HG03457 (cell line): Measurements from ENCODE around the gene PTBP2.

Experiments
- ATAC-seq: cut with Tn5 transposase; IDR thresholded peaks from one replicate; pipeline ENCODE4 v1.9.1; 2021; ENCODE audit warnings: moderate number of reproducible peaks; ENCODE audit not compliant: unreplicated experiment

Gene PTBP2

GRCh38 chr1:96721416-96722160, at the start of gene PTBP2:
Gene PTBP2 (plus strand): TSS chr1:96721784. CDS start chr1:96721865, 81 bp downstream.
- peak; percentile 95 for ATAC-seq

- ATAC-seq, result no peak
Measured at GRCh38 chr1:96674915-96675314, 46.7 kb upstream of the PTBP2 start.

DNA sequence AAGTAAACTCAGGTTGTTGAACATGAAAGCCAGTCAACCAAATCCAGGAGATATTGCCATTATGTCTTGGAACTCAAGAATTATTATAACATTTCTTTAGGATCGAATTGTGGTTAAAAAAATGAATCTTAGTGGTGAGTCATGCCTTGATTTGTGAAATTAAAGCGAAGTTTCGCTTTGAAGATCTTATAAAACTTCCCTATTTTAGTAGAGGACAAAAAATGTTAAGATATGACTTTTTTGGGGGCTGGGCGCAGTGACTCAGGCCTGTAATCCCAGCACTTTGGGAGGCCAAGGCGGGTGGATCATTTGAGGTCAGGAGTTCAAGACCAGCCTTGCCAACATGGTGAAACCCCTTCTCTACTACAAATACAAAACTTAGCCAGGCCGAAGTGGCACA, 39.5 kb upstream of the PTBP2 start:
- ATAC-seq, result no peak

DNA sequence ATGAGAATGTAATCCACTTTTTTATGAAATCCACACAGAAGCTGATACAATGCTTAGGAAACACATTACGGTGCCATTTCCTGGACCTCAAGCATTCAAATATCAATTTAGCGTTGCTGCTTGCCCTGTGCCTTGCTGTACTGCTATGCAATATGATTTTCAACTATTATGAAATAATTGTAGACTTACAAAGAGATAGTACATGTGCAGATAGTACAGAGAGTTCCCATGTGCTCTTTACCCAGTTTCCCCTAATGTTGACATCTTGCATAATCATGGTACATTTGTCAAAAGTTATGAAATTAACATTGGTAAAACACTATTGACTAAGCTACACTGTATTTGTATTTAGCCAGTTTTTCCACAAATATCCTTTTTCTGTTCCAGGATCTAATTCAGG, 37.7 kb upstream of the PTBP2 start:
- no peak for ATAC-seq

GRCh38 chr1:96684744-96685143, 36.8 kb upstream of the PTBP2 start:
- no peak for ATAC-seq

GRCh38 chr1:96688767-96689166, 32.8 kb upstream of the PTBP2 start:
- no peak for ATAC-seq

DNA sequence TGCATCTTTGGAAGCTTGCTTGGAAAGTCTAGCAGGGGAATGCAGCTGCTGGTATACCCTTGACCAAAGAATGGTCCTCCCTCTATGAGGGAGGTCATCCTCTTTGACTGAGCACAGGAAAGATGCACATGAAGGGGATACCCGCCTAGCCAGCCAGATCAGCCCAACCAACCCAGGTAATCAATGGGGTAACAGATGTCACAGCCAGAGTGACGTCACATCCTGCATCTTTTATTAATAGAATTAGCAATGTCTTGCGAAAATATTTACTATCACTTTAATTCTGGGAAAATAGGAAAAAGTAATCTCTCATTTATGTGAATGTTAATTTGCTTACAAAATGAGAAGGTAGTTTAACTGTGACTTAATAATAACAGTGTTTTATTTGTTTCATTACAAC, 25.6 kb upstream of the PTBP2 start:
- ATAC-seq, result no peak

GRCh38 chr1:96698342-96698983, 23.1 kb upstream of the PTBP2 start:
- no peak for ATAC-seq

- ATAC-seq, result no peak
Measured at GRCh38 chr1:96703186-96703585, 18.4 kb upstream of the PTBP2 start.

- ATAC-seq, result no peak
Measured at GRCh38 chr1:96707023-96707422, 14.6 kb upstream of the PTBP2 start.

GRCh38 chr1:96708482-96708881, 13.1 kb upstream of the PTBP2 start:
- ATAC-seq, result no peak

DNA sequence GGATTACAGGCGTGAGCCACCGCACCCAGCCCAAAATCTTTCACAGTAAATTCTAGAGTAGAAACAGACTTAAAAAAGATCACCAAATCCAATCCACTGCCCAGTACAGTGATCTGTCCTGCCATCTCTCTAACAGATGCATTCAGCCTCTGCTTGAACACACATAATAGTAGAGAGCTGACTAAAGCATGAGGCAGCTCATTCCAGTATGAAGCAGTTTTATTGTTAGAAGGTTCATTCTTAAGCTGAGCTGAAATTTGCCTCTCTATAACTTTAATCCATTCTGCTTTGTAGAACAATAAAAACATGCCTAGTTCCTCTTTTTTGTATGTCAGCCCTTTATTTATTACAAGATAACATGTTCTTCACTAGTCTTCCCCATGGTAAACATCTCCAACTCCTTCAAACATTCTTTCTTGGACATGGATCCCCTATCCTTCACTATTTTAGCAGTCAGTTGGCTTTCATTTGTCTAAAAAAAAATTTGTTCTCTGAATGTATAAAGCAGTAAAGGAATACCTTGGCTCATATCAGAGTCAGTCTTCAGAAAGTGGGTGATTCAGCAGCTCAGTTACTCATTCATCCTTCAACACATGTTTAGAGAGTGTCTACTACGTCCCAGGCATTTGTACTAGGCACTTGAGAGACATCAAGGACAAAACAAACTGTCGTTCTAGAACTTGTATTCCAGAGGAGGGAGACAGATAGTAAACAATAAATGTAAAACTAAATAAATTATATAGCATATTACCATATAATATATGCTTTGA, 10.7 kb upstream of the PTBP2 start:
- no peak for ATAC-seq

GRCh38 chr1:96713649-96714048, 7.9 kb upstream of the PTBP2 start:
- ATAC-seq, result no peak

DNA sequence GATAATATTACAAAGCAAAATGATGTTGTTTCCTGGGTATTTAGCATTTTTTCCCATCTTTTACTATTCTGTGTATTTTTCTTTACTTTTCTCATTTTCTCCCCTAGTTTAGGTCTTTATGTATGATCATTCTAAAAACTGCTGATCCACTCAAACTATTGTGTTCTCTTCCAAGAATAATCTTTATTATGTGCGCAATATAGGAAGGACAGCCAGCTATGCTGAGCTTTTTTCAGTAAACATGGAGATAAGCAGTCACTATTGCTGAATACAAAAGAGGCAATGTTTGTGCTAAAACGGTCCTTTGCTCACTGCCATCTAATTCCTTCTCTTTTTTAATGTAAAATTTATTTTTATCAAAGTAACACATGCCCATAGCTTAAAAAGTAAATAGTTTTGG, 6.7 kb upstream of the PTBP2 start:
- no peak for ATAC-seq

- ATAC-seq, result no peak
Measured at GRCh38 chr1:96715482-96715881, 6.1 kb upstream of the PTBP2 start.

DNA sequence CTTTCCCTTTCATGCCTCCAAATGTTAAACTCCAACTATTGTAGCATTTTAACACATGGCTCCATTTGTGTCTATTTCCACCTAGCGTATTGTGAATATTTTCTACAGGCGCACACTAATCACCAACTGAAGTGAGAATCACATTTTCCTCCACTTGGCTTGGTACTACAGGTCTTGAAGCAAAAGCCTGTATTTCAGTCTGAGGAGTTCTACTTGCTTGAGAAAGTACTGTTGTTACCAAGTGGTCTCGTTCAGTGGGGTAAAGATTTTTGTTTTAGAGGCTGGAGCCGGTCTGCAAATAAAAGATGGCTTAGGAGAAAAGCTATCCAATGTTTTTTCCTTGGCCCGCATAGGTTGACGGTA, 550 bp upstream of the PTBP2 start:
- ATAC-seq, result peak; percentile 2

- peak; percentile 46 for ATAC-seq
Measured at GRCh38 chr1:96722161-96722922, 758 bp downstream of the PTBP2 start.

GRCh38 chr1:96722958-96723357, 1.4 kb downstream of the PTBP2 start:
- ATAC-seq, result no peak

DNA sequence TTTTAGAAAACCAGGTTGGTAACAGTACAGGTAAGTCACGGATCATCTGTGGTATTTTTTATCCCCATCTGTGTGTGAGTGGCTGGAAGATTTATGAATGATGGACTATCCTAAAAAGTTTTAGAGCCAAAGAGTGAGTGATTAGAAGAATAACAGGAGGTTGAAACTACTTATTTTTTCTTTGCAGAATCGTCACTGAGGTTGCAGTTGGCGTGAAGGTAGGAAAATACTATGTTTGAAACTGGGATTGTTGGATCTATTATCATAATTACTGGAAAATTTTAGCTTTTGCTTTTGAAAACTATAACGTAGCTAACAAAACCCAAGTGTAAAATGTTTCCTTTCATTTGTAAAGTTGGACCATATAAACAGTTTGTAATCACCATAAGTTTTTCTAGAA, 1.8 kb downstream of the PTBP2 start:
- ATAC-seq, result no peak

DNA sequence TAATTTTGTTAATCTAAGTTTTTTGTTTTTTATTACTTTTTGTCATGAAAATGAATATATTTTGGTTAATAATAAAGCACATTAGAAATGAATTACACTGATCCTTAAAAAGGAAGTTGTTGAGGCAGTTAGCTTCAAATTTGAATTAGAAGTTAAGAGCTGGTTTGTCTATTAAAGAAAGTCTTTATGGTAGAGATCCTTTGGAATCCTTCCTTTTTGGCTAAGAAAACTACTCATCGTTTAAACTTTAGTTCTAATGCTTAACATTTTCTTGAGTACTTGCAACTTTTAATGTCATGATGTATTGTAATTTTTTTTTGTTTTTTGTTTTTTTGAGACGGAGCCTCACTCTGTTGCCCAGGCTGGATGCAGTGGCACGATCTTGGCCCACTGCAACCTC, 2.4 kb downstream of the PTBP2 start:
- no peak for ATAC-seq

DNA sequence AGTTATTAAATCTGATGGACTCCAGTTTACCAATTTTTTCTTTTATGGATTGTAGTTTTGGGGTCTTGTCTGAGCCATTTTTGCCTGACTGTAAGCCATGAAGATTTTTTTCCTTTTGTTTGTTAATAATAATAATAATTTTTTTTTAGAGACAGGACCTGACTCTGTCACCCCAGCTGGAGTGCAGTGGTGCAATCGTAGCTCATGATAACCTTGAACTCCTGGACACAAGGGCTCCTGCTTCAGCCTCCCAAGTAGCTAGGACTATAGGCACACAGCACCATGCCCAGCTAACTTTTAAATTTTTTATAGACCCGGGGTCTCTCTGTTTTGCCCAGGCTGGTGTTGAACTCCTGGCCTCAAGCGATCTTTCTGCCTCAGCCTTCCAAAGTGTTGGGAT, 6.3 kb downstream of the PTBP2 start:
- no peak for ATAC-seq
